HTERT RPE-1 (cell line): ENCODE measurements around the gene GLT8D2.

ENCODE experiments used
- in situ Hi-C: fragments of 300-500 bp; cut with MboI; formaldehyde crosslinking; loops from 4 replicates; pipeline ENCODE4 v1.14.3; 2020; ENCODE audit warnings: low sequenced_read_pairs

Gene GLT8D2, protein sequence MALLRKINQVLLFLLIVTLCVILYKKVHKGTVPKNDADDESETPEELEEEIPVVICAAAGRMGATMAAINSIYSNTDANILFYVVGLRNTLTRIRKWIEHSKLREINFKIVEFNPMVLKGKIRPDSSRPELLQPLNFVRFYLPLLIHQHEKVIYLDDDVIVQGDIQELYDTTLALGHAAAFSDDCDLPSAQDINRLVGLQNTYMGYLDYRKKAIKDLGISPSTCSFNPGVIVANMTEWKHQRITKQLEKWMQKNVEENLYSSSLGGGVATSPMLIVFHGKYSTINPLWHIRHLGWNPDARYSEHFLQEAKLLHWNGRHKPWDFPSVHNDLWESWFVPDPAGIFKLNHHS

GRCh38 chr12:104049903-104050356 lies at the start of gene GLT8D2:
TSS of gene GLT8D2 (minus strand) at chr12:104050187. CDS start at chr12:104019648, 30,539 bp downstream.
- in situ Hi-C loops, result no loop called here

- in situ Hi-C loops, result no loop called here
These were observed 48.0 kb upstream of the GLT8D2 start for GRCh38 chr12:104097954-104098353.

- in situ Hi-C loops, result no loop called here
These were observed 45.3 kb upstream of the GLT8D2 start for GRCh38 chr12:104095289-104095688.

- in situ Hi-C loops, result no loop called here
These were observed 44.3 kb upstream of the GLT8D2 start for GRCh38 chr12:104094284-104094683.

GRCh38 chr12:104091136-104091535 lies 41.1 kb upstream of the GLT8D2 start:
- in situ Hi-C loops, result no loop called here

GRCh38 chr12:104090685-104091084 lies 40.7 kb upstream of the GLT8D2 start:
- in situ Hi-C loops, result no loop called here

- in situ Hi-C loops, result no loop called here
These were observed 33.9 kb upstream of the GLT8D2 start for GRCh38 chr12:104083769-104084475.

GRCh38 chr12:104080764-104081163 lies 30.8 kb upstream of the GLT8D2 start:
- in situ Hi-C loops, result no loop called here

- in situ Hi-C loops, result no loop called here
These were observed 29.0 kb upstream of the GLT8D2 start for GRCh38 chr12:104079024-104079423.

DNA sequence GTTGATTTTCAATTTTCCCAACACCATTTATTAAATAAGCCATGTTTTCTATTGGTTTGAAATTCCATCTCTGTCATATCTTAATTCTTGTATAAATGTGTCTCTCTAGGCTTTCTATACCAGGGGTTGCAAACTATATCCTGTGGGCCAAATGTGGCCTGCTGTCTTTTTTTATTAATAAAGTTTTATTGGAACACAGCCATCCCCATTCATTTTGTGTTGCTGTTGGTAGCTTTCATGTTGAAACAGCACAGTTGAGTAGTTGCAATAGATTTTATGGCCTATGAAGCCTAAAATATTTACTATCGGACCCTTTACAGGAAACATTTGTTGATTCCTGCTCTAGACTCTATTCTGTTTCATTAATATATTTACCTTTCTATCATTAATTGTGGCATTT lies 23.7 kb upstream of the GLT8D2 start:
- in situ Hi-C loops, result no loop called here

- in situ Hi-C loops, result no loop called here
These were observed 22.1 kb upstream of the GLT8D2 start for GRCh38 chr12:104072099-104072498.

DNA sequence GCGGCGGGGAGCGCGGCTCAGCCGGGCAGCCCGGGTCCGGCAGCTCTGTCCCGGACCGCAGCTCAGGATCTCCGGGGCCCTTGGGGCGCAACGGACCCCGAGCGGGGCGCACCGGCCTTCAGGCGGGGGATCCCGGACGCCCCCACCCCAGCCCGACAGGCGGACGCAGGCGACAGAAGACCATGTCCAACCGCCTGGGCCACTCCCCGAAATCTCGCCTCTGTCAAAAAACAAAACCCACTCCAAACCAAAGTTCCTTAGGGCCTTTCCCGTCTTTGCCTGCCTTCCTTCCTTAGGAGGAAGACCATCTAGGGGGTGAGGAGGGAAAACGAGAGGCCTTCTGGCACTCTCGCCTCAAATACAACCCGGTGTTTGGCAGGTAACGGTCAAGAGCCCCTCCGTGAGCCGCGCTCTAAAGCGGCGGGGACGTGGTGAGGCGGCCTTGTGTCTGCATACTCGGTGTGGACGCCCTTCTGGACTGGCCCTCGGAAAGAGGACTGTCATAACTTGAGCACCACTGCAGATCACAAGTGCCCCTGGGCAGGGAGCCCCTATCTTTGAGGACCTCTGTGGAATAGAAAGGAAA lies 14.9 kb upstream of the GLT8D2 start:
- in situ Hi-C loops, result no loop called here

- in situ Hi-C loops, result no loop called here
These were observed 14.2 kb upstream of the GLT8D2 start, which contains the start of gene HCFC2 for GRCh38 chr12:104064031-104064841. TSS of gene HCFC2 (plus strand) at chr12:104064531. CDS start at chr12:104064561, 30 bp downstream.

DNA sequence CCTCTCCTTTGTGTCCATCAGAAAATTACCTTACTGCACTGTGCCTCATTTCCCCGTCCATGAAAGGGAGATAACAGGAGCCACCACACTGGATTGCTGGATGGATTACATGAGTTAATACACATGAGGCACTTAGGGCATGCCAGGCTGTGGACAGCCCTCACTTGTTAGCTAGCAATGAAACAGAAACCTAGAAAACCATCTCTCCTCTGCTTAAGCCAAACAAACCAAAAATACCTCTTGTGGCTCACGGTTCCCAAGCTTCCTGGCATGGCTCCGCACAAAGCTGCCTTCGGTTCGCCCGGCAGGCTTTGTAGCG lies 13.7 kb upstream of the GLT8D2 start:
- in situ Hi-C loops, result no loop called here

GRCh38 chr12:104060791-104061190 lies 10.8 kb upstream of the GLT8D2 start:
- in situ Hi-C loops, result no loop called here

DNA sequence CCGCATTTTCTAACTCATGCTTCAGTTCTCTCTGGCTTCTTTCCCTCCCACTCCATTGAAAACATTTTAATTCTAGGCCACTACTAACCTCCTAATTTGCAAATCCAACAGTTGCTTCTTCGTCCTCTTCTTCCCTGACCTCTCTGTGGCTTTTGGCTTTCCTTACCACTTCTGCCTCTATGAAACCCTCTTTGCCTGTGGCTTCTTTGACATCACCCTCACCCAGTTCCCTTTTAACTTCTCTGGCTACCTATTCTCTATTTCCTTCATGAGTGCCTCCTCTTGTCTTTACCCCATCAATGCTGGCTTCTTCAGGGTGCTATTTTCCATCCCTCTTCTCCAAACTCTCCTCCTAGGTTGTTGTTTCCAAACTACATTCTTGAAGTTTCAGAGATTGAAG lies 10.0 kb upstream of the GLT8D2 start:
- in situ Hi-C loops, result no loop called here

- in situ Hi-C loops, result no loop called here
These were observed 8.8 kb upstream of the GLT8D2 start for GRCh38 chr12:104058802-104059201.

GRCh38 chr12:104057771-104058197 lies 7.8 kb upstream of the GLT8D2 start:
- in situ Hi-C loops, result no loop called here

DNA sequence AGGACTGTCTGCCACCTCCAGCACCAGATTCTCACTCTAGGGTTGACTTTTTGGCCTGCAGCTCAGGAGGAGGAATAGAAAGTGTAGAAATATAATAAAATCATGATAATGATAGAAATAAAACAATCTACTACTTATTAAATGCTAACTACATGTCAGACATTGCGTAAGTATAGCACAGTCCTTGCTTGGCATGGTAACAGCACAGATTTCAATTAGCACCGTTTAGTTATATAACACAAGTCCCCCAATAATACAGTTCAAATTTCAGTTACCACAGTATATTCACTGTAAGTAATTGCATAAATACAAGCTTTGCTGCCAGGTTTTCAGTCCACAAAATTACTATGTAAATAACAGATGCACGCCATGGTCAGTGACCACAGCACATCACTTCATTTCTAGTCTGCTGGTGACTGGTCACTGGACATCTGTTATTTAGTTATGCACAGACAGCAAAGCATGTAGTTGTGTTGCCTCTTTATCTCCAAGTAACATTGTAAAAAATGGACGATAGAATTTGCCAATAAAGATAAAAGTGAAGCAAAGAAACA lies 6.5 kb upstream of the GLT8D2 start:
- in situ Hi-C loops, result no loop called here

DNA sequence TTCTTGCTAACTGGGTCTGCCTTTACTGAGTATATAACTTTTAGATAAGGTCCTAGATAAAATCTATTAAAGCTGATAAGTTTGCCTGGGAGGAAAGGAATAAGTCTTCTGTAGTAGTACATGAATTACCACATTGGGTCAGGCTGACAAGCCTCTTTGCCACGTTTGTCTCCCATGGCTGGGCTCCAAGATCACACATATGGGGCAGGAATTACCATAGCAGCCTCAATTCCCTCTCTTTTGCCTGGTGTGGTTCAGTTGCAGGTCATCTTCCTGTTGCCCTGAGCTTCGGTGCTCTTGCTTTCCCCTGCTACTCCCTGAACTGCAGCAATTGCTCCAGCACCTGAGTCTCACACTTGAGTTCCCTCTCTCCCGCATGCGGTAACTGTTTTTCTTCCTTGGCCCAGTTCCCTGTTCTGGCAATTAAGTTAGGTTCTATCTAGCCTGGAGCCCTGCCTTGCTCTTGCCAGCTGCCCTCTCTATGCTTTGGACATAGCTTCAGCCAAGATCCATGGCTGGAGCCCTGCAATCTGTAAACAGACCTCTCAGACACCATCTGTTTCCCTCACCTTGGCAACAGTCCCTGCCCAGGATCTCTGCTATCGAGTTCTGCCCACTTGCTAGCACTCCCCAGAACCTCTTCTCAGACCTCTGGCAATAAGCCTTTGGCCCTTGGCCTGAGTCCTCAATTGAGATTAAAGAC lies 5.8 kb upstream of the GLT8D2 start:
- in situ Hi-C loops, result no loop called here
